HL-60 (cell line): ENCODE data around the gene DDAH2.

Source experiments
- CTCF ChIP-seq: IDR thresholded peaks from one replicate; pipeline ENCODE4 v1.5.1; 2011; ENCODE audit warnings: low read length, control low read depth, inconsistent platforms; ENCODE audit not compliant: insufficient read depth
- POLR2AphosphoS5 ChIP-seq: IDR thresholded peaks from 2 replicates; pipeline ENCODE4 v1.6.1; 2012; ENCODE audit warnings: low read depth

DNA sequence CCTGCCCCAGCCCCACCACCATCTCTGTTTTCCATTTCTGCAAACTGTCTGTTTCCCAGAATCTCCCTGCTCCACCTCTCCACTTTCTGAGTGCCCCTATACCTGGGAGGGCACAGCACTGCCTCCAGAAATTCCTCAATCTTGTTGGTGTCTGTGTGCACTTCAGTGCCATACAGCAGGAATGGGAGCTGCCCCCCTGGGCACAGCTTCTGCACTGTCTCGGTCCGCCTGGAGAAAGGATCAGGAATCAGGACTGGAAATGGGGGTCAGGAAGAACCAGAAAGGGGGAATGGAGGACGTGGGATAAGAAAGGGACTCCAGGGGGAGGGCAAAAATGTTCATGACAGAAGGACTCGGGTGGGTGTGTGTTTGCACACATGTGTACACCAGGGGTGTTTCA, 4.6 kb upstream of the DDAH2 start:
- TF ChIP-seq CTCF (no peak), POLR2AphosphoS5 (no peak)
